Panc1 (cell line): Measurements from ENCODE around the gene RGMB. TPM values are rescaled to one million over a fixed set of nuclear protein-coding genes. Genes with fewer than 3 reads are reported as not detected.
A peak's percentile ranks its signal among the peaks of the same experiment; 100 is the strongest.

Experiments used
- ATAC-seq: fragments of 200-7000 bp; cut with Tn5 transposase; 2 replicates; pipeline ENCODE4 v1.9.1; 2020; ENCODE audit warnings: mild to moderate bottlenecking, moderate library complexity
- BruUV-seq: library from RNA; stranded (reverse); fragments of 400-500 nt; replicated peaks from 2 replicates; lab custom pipeline; 2021; lab: Mats Ljungman, UMichigan
- CTCF ChIA-PET: fragments of 300-600 bp; sonication (Branson Sonifier 250); formaldehyde crosslinking; loops from one replicate; lab custom pipeline; 2022; ENCODE audit warnings: antibody characterized with exemption; lab: Charles Lee
- POLR2A ChIA-PET: fragments of 300-600 bp; sonication (Branson Sonifier 250); formaldehyde crosslinking; loops from one replicate; lab custom pipeline; 2022; ENCODE audit warnings: antibody characterized with exemption; lab: Charles Lee
- DNase-seq: peaks from one replicate; pipeline ENCODE4 v3.0.0-alpha.2; 2010; ENCODE audit warnings: low read depth, low spot score
- H3K27ac ChIP-seq: 2 replicates; pipeline ENCODE4 v1.5.1; 2011; ENCODE audit warnings: mild to moderate bottlenecking, low read length, inconsistent platforms
- H3K27me3 ChIP-seq: fragments of 200-500 bp; sonication (Bioruptor generic); 2 replicates; pipeline ENCODE4 v1.6.0; 2014; ENCODE audit warnings: low read length, inconsistent platforms; ENCODE audit not compliant: control insufficient read depth, insufficient read depth
- H3K36me3 ChIP-seq: fragments of 200-500 bp; sonication (Bioruptor generic); 2 replicates; pipeline ENCODE4 v1.5.1; 2014; ENCODE audit warnings: inconsistent platforms, mild to moderate bottlenecking, low read length, moderate library complexity; ENCODE audit not compliant: control insufficient read depth, insufficient read depth
- H3K4me1 ChIP-seq: 2 replicates; pipeline ENCODE4 v1.5.1; 2011; ENCODE audit warnings: inconsistent platforms, mild to moderate bottlenecking, low read length, moderate library complexity; ENCODE audit not compliant: control insufficient read depth, insufficient read depth
- H3K4me3 ChIP-seq, 2 experiments: 2 replicates each; pipeline ENCODE4 v1.5.1; 2011 to 2012; ENCODE audit warnings: low read depth in 2 of 2, low read length in 2 of 2, mild to moderate bottlenecking in 2 of 2, inconsistent platforms in 1 of 2, moderate library complexity in 1 of 2
- H3K9me3 ChIP-seq: fragments of 200-500 bp; sonication (Bioruptor generic); 2 replicates; pipeline ENCODE4 v1.5.1; 2014; ENCODE audit warnings: low read depth, mild to moderate bottlenecking, inconsistent platforms, low read length, moderate library complexity; ENCODE audit not compliant: control insufficient read depth, insufficient read depth
- POLR2AphosphoS5 ChIP-seq: IDR thresholded peaks from 2 replicates; pipeline ENCODE4 v1.6.1; 2012; ENCODE audit warnings: mild to moderate bottlenecking, low read depth, low read length, moderate library complexity
- SIN3A ChIP-seq: IDR thresholded peaks from 2 replicates; pipeline ENCODE4 v1.6.1; 2012; ENCODE audit warnings: low read depth, mild to moderate bottlenecking, low read length, moderate library complexity, borderline replicate concordance; ENCODE audit not compliant: insufficient read depth
- TCF7L2 ChIP-seq: IDR thresholded peaks from 2 replicates; pipeline ENCODE4 v1.6.1; 2011; ENCODE audit warnings: mild to moderate bottlenecking, low read depth, low read length, inconsistent platforms
- in situ Hi-C: cut with HindIII; loops from 2 replicates; pipeline ENCODE4 v1.10.0; 2016; ENCODE audit warnings: low sequenced_read_pairs, low pct_unique_long_range_greater_than_20kb
- intact Hi-C: fragments of 100-400 bp; cut with micrococcal nuclease; formaldehyde crosslinking; loops from one replicate; pipeline ENCODE4 v1.10.0; 2022; ENCODE audit not compliant: unreplicated experiment
- total RNA-seq: library from RNA; stranded (reverse); gene quantifications from one replicate; pipeline ENCODE4 v1.2.1, GENCODE V29; 2021; ENCODE audit not compliant: unreplicated experiment
- TF ChIP-seq, protein P1 (sequence below), 2 experiments: IDR thresholded peaks; 2 replicates each; pipeline ENCODE4 v1.6.1; 2011 to 2012; ENCODE audit warnings: low read depth in 2 of 2, control low read depth in 1 of 2, low read length in 1 of 2, mild to moderate bottlenecking in 1 of 2, moderate library complexity in 1 of 2; ENCODE audit not compliant: insufficient read depth in 1 of 2
- TF ChIP-seq, protein P2 (sequence below): fragments of 450-650 bp; IDR thresholded peaks from 2 replicates; pipeline ENCODE4 v1.5.1; 2017; ENCODE audit warnings: mild to moderate bottlenecking

The RGMB gene
- total RNA-seq, 1 experiment from 2014 or later, result 25.4 TPM

DNA sequence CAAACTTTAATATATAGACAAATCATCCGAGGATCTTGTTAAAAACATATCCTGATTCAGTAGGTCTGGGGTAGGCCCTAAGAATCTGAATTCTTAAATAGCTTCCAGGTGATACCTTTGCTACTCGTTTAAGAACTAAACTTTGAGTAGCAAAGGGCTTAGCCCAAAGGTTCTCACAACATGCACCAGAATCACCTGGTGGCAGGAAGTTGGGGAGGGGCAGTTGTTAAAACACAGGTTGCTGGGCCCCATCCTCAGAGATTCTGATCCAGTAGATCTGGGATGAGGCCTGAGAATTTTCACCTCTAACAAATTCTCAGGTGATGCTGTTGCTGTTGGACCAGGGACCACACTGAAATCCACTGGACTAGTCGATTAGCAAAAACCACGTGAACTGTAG, 20.0 kb upstream of the RGMB start:
- ChIA-PET CTCF (no interaction called here), POLR2A (no interaction called here)
- no peaks in the 10 kb centered on the region for H3K27me3 ChIP-seq
- DNase-seq, result no peak
- ATAC-seq, result no peak
- intact Hi-C loops (no loop called here), in situ Hi-C loops (no loop called here)
- 0 out of 2 replicates have a peak, but pooled peaks cover 4% of the 10 kb centered on the region for H3K4me1 ChIP-seq
- TF ChIP-seq TCF7L2, result no peak
- TF ChIP-seq POLR2AphosphoS5, result no peak
- TF ChIP-seq, protein P1, sequence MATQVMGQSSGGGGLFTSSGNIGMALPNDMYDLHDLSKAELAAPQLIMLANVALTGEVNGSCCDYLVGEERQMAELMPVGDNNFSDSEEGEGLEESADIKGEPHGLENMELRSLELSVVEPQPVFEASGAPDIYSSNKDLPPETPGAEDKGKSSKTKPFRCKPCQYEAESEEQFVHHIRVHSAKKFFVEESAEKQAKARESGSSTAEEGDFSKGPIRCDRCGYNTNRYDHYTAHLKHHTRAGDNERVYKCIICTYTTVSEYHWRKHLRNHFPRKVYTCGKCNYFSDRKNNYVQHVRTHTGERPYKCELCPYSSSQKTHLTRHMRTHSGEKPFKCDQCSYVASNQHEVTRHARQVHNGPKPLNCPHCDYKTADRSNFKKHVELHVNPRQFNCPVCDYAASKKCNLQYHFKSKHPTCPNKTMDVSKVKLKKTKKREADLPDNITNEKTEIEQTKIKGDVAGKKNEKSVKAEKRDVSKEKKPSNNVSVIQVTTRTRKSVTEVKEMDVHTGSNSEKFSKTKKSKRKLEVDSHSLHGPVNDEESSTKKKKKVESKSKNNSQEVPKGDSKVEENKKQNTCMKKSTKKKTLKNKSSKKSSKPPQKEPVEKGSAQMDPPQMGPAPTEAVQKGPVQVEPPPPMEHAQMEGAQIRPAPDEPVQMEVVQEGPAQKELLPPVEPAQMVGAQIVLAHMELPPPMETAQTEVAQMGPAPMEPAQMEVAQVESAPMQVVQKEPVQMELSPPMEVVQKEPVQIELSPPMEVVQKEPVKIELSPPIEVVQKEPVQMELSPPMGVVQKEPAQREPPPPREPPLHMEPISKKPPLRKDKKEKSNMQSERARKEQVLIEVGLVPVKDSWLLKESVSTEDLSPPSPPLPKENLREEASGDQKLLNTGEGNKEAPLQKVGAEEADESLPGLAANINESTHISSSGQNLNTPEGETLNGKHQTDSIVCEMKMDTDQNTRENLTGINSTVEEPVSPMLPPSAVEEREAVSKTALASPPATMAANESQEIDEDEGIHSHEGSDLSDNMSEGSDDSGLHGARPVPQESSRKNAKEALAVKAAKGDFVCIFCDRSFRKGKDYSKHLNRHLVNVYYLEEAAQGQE (IDR thresholded peaks at IDR 0.05; ENCODE audit: insufficient read depth in 1 of 2, low read depth in 2 of 2, low read length in 1 of 2), result no peak
- TF ChIP-seq SIN3A, result no peak
- TF ChIP-seq, protein P2, sequence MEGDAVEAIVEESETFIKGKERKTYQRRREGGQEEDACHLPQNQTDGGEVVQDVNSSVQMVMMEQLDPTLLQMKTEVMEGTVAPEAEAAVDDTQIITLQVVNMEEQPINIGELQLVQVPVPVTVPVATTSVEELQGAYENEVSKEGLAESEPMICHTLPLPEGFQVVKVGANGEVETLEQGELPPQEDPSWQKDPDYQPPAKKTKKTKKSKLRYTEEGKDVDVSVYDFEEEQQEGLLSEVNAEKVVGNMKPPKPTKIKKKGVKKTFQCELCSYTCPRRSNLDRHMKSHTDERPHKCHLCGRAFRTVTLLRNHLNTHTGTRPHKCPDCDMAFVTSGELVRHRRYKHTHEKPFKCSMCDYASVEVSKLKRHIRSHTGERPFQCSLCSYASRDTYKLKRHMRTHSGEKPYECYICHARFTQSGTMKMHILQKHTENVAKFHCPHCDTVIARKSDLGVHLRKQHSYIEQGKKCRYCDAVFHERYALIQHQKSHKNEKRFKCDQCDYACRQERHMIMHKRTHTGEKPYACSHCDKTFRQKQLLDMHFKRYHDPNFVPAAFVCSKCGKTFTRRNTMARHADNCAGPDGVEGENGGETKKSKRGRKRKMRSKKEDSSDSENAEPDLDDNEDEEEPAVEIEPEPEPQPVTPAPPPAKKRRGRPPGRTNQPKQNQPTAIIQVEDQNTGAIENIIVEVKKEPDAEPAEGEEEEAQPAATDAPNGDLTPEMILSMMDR, result no peak
- BruUV-seq, result no TSS peak
- H3K9me3 ChIP-seq, result no peaks in the 10 kb centered on the region
- no peak overlapping the region for H3K27ac ChIP-seq
- H3K36me3 ChIP-seq, result no peaks in the 10 kb centered on the region
- no peak overlapping the region for H3K4me3 ChIP-seq

DNA sequence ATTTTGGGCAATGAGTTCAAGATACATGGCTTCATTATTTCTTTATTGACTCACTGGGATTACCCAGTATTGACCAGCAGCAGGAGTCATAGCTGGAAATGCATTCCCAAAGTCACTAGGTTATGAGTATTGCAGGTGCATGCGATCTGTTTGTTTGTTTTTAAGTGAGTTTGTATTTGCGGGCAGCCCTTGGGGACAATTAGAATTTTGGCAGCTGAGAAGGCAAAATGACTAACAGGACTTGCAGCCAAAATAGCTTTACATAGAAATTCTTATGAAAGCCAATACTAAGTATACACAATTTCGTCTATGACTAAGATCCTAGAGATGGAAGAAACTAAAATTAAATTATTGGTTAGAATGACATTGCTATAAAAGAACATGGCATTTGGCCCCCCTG, 18.1 kb upstream of the RGMB start:
- H3K27ac ChIP-seq, result no peak overlapping the region
- intact Hi-C loops (no loop called here), in situ Hi-C loops (no loop called here)
- CTCF ChIA-PET, result no interaction called here
- 0 out of 2 replicates have a peak, but pooled peaks cover 4% of the 10 kb centered on the region for H3K4me1 ChIP-seq
- BruUV-seq, result no TSS peak
- POLR2A ChIA-PET, result no interaction called here
- TF ChIP-seq, protein P1 (IDR thresholded peaks at IDR 0.05; ENCODE audit: insufficient read depth in 1 of 2, low read depth in 2 of 2, low read length in 1 of 2), result no peak
- TF ChIP-seq, protein P2, result no peak
- TF ChIP-seq SIN3A (no peak), TCF7L2 (no peak), POLR2AphosphoS5 (no peak)
- no peaks in the 10 kb centered on the region for H3K9me3 ChIP-seq
- peak; percentile 96 for DNase-seq
- peak; percentile 95 for ATAC-seq
- no peak overlapping the region for H3K4me3 ChIP-seq
- H3K36me3 ChIP-seq, result no peaks in the 10 kb centered on the region
- no peaks in the 10 kb centered on the region for H3K27me3 ChIP-seq
